ENCODE results near the gene MAEA.

DNA sequence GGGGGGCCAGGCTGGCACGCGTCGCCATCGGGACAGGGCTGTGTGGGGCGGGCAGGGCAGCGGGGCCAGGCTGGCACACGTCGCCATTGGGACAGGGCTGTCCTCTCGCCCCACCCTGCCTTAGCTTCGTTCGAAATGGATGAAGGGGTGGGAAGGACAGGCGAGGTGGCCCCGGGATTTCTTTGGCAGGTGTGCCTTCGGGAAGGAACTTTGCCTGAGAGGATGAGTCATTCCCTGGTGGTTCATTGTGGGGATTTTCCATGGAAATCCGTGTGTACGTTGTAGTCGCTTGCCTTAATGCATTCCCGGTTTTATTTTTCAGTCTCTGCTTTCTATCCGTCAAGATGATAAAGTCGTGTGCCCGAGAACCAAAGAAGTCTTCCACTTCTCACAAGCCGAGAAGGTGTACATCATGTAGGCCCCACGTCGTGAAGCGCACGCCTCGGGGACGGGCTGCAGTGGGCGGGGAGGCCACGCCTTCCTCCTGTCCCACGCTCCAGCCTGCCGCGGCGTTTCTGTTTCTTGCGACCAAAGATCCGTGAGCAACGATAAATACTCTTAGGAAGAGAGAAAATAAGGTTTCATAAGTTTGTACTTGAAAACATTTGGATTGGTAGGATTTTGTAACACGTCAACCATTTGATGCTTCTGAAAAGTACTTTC is 49.2 kb downstream of the MAEA start:
- TF ChIP-seq, protein P1, sequence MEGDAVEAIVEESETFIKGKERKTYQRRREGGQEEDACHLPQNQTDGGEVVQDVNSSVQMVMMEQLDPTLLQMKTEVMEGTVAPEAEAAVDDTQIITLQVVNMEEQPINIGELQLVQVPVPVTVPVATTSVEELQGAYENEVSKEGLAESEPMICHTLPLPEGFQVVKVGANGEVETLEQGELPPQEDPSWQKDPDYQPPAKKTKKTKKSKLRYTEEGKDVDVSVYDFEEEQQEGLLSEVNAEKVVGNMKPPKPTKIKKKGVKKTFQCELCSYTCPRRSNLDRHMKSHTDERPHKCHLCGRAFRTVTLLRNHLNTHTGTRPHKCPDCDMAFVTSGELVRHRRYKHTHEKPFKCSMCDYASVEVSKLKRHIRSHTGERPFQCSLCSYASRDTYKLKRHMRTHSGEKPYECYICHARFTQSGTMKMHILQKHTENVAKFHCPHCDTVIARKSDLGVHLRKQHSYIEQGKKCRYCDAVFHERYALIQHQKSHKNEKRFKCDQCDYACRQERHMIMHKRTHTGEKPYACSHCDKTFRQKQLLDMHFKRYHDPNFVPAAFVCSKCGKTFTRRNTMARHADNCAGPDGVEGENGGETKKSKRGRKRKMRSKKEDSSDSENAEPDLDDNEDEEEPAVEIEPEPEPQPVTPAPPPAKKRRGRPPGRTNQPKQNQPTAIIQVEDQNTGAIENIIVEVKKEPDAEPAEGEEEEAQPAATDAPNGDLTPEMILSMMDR (IDR thresholded peaks at IDR 0.05; ENCODE audit: low read depth, low read length, missing input control) = no peak
- no peak for TF ChIP-seq RAD21 (IDR thresholded peaks at IDR 0.05)
- no peak for TF ChIP-seq JUND (IDR thresholded peaks at IDR 0.05)

Data from liver (tissue), 3 donors.